CD8-positive, alpha-beta memory T cell (primary cell): Measurements from ENCODE around the gene SPCS3. TPM values are rescaled to one million over a fixed set of nuclear protein-coding genes. Genes with fewer than 3 reads are reported as not detected.

ENCODE experiments used
- CTCF ChIA-PET: fragments of 350-600 bp; sonication (Branson Sonifier 250); formaldehyde crosslinking; loops from one replicate; lab custom pipeline; 2021; ENCODE audit warnings: antibody characterized with exemption; lab: Charles Lee
- POLR2A ChIA-PET: fragments of 350-600 bp; sonication (Branson Sonifier 250); formaldehyde crosslinking; loops from one replicate; lab custom pipeline; 2021; ENCODE audit warnings: antibody characterized with exemption; lab: Charles Lee
- DNase-seq, 5 donors: peaks; one replicate each; pipeline versions ENCODE4 v3.0.0 to v3.0.0-alpha.2; 2020 to 2022; ENCODE audit warnings: mixed read lengths in 1 of 5
- H3K27ac ChIP-seq: one replicate; pipeline ENCODE4 v1.7.0; 2013; ENCODE audit warnings: low read depth, mild to moderate bottlenecking, low read length, moderate library complexity
- H3K27me3 ChIP-seq: 2 replicates; pipeline ENCODE4 v1.7.0; 2013; ENCODE audit warnings: low read length, mild to moderate bottlenecking; ENCODE audit not compliant: insufficient read depth, poor library complexity, severe bottlenecking
- H3K36me3 ChIP-seq: 2 replicates; pipeline ENCODE4 v1.7.0; 2013; ENCODE audit warnings: mild to moderate bottlenecking, low read length, moderate library complexity; ENCODE audit not compliant: insufficient read depth
- H3K4me1 ChIP-seq: 2 replicates; pipeline ENCODE4 v1.7.0; 2013; ENCODE audit warnings: mild to moderate bottlenecking, low read length, moderate library complexity; ENCODE audit not compliant: insufficient read depth
- H3K4me3 ChIP-seq: 2 replicates; pipeline ENCODE4 v1.7.0; 2013; ENCODE audit warnings: mild to moderate bottlenecking, low read length
- H3K9me3 ChIP-seq: 2 replicates; pipeline ENCODE4 v1.7.0; 2013; ENCODE audit warnings: mild to moderate bottlenecking, low read length
- H3K27ac Mint-ChIP-seq, 8 donors: one replicate each; pipeline ENCODE4 v1.8.0; 2020 to 2021; ENCODE audit warnings: mixed read lengths in 8 of 8, mild to moderate bottlenecking in 6 of 8, inconsistent platforms in 3 of 8, moderate library complexity in 3 of 8
- H3K27me3 Mint-ChIP-seq, 2 donors: one replicate each; pipeline ENCODE4 v1.8.0; 2020 to 2021; ENCODE audit warnings: mixed read lengths in 2 of 2, mild to moderate bottlenecking in 1 of 2, moderate library complexity in 1 of 2
- H3K36me3 Mint-ChIP-seq, 3 donors: one replicate each; pipeline ENCODE4 v1.8.0; 2020 to 2021; ENCODE audit warnings: mixed read lengths in 3 of 3, inconsistent platforms in 1 of 3, mild to moderate bottlenecking in 1 of 3
- H3K4me1 Mint-ChIP-seq, 3 donors: one replicate each; pipeline ENCODE4 v1.8.0; 2020 to 2021; ENCODE audit warnings: mixed read lengths in 3 of 3, inconsistent platforms in 1 of 3, mild to moderate bottlenecking in 1 of 3
- H3K4me3 Mint-ChIP-seq, 7 donors: one replicate each; pipeline ENCODE4 v1.8.0; 2020 to 2021; ENCODE audit warnings: mixed read lengths in 7 of 7, mild to moderate bottlenecking in 6 of 7, moderate library complexity in 4 of 7, inconsistent platforms in 2 of 7
- H3K9me3 Mint-ChIP-seq, 5 donors: one replicate each; pipeline ENCODE4 v1.8.0; 2020 to 2022; ENCODE audit warnings: mixed read lengths in 5 of 5, mild to moderate bottlenecking in 3 of 5, moderate library complexity in 2 of 5, inconsistent platforms in 1 of 5
- polyA plus RNA-seq: library from polyadenylated mRNA; unstranded; fragments of 300-500 nt; fragmentation: Illumina TruSeq; gene quantifications from one replicate; pipeline ENCODE4 v1.2.3, GENCODE V29; 2021
- total RNA-seq, 2 experiments: library from RNA; stranded (reverse); gene quantifications; one replicate each; pipeline ENCODE4 v1.2.3, GENCODE V29; 2021

The SPCS3 gene
- total and polyA plus RNA-seq, 3 experiments from 2014 or later: 58.8 to 180 (median 169) TPM

GRCh38 chr4:176357359-176358082, 37.8 kb downstream of the SPCS3 start:
- DNase-seq: no peak
- Histone ChIP-seq H3K9me3 (no peaks in the 10 kb centered on the region), H3K4me3 (no peak overlapping the region), H3K27ac (no peak overlapping the region), H3K27me3 (no peaks in the 10 kb centered on the region), H3K36me3 (no peaks in the 10 kb centered on the region), H3K4me1 (no peaks in the 10 kb centered on the region)
- Mint-ChIP-seq H3K27ac (no peak overlapping the region), H3K36me3 (peaks cover 0 to 13% (median 2%) of the 10 kb centered on the region in 3 donors), H3K4me1 (no peaks in the 10 kb centered on the region), H3K9me3 (peaks cover 0 to 3% (median 0%) of the 10 kb centered on the region in 5 donors), H3K27me3 (no peaks in the 10 kb centered on the region), H3K4me3 (no peak overlapping the region)
- POLR2A ChIA-PET: no interaction called here
- CTCF ChIA-PET: no interaction called here

GRCh38 chr4:176358083-176358469, 38.3 kb downstream of the SPCS3 start:
- H3K9me3 ChIP-seq: no peaks in the 10 kb centered on the region
- H3K4me3 Mint-ChIP-seq: no peak overlapping the region
- peaks cover 0 to 10% (median 2%) of the 10 kb centered on the region in 3 donors for H3K36me3 Mint-ChIP-seq
- no peak overlapping the region for H3K4me3 ChIP-seq
- no peak overlapping the region for H3K27ac Mint-ChIP-seq
- ChIA-PET CTCF (no interaction called here), POLR2A (no interaction called here)
- peaks cover 0 to 3% (median 0%) of the 10 kb centered on the region in 5 donors for H3K9me3 Mint-ChIP-seq
- no peaks in the 10 kb centered on the region for H3K36me3 ChIP-seq
- H3K4me1 Mint-ChIP-seq: no peaks in the 10 kb centered on the region
- peaks cover 0 to 2% of the 10 kb centered on the region in 2 donors for H3K27me3 Mint-ChIP-seq
- H3K27me3 ChIP-seq: no peaks in the 10 kb centered on the region
- DNase-seq: no peak
- no peak overlapping the region for H3K27ac ChIP-seq
- H3K4me1 ChIP-seq: no peaks in the 10 kb centered on the region

- Histone ChIP-seq H3K27ac (no peak overlapping the region), H3K27me3 (no peaks in the 10 kb centered on the region), H3K4me1 (no peaks in the 10 kb centered on the region), H3K4me3 (no peak overlapping the region), H3K36me3 (no peaks in the 10 kb centered on the region), H3K9me3 (no peaks in the 10 kb centered on the region)
- no peak overlapping the region for H3K4me3 Mint-ChIP-seq
- no peak overlapping the region for H3K27ac Mint-ChIP-seq
- no peaks in the 10 kb centered on the region for H3K36me3 Mint-ChIP-seq
- H3K27me3 Mint-ChIP-seq: peaks cover 0 to 2% of the 10 kb centered on the region in 2 donors
- H3K4me1 Mint-ChIP-seq: no peaks in the 10 kb centered on the region
- CTCF ChIA-PET: no interaction called here
- no peak for DNase-seq
- H3K9me3 Mint-ChIP-seq: peaks cover 0 to 7% (median 0%) of the 10 kb centered on the region in 5 donors
- POLR2A ChIA-PET: no interaction called here
These were observed 39.8 kb downstream of the SPCS3 start for GRCh38 chr4:176359590-176359989.

GRCh38 chr4:176360446-176360845, 40.7 kb downstream of the SPCS3 start:
- POLR2A ChIA-PET: no interaction called here
- H3K9me3 ChIP-seq: no peaks in the 10 kb centered on the region
- no peaks in the 10 kb centered on the region for H3K36me3 ChIP-seq
- H3K4me1 Mint-ChIP-seq: no peaks in the 10 kb centered on the region
- no peak overlapping the region for H3K4me3 ChIP-seq
- H3K27ac ChIP-seq: no peak overlapping the region
- DNase-seq: no peak
- H3K27me3 Mint-ChIP-seq: peaks cover 3 to 7% of the 10 kb centered on the region in 2 donors
- CTCF ChIA-PET: no interaction called here
- H3K27me3 ChIP-seq: no peaks in the 10 kb centered on the region
- H3K9me3 Mint-ChIP-seq: peaks cover 0 to 15% (median 6%) of the 10 kb centered on the region in 5 donors
- no peaks in the 10 kb centered on the region for H3K36me3 Mint-ChIP-seq
- H3K4me1 ChIP-seq: no peaks in the 10 kb centered on the region
- no peak overlapping the region for H3K4me3 Mint-ChIP-seq
- no peak overlapping the region for H3K27ac Mint-ChIP-seq

GRCh38 chr4:176363072-176363471, 43.3 kb downstream of the SPCS3 start:
- CTCF ChIA-PET: no interaction called here
- peaks cover 7 to 13% of the 10 kb centered on the region in 2 donors for H3K27me3 Mint-ChIP-seq

GRCh38 chr4:176367771-176368465, 48.2 kb downstream of the SPCS3 start:
- H3K27ac ChIP-seq: no peak overlapping the region
- no peak overlapping the region for H3K4me3 Mint-ChIP-seq
- no peaks in the 10 kb centered on the region for H3K4me1 Mint-ChIP-seq
- POLR2A ChIA-PET: no interaction called here
- no peaks in the 10 kb centered on the region for H3K36me3 ChIP-seq
- no peak overlapping the region for H3K4me3 ChIP-seq
- no peaks in the 10 kb centered on the region for H3K9me3 ChIP-seq
- peaks cover 4 to 34% (median 26%) of the 10 kb centered on the region in 5 donors for H3K9me3 Mint-ChIP-seq
- CTCF ChIA-PET: no interaction called here
- H3K4me1 ChIP-seq: no peaks in the 10 kb centered on the region
- H3K27ac Mint-ChIP-seq: no peak overlapping the region
- DNase-seq: no peak
- H3K27me3 Mint-ChIP-seq: peaks cover 15% of the 10 kb centered on the region in 2 donors
- H3K27me3 ChIP-seq: no peaks in the 10 kb centered on the region
- peaks cover 0 to 25% (median 4%) of the 10 kb centered on the region in 3 donors for H3K36me3 Mint-ChIP-seq

More at GRCh38 chr4:176363072-176363471, 43.3 kb downstream of the SPCS3 start:
- no peak overlapping the region for H3K4me3 ChIP-seq
- no peaks in the 10 kb centered on the region for H3K4me1 ChIP-seq
- Mint-ChIP-seq H3K9me3 (peaks cover 4 to 33% (median 26%) of the 10 kb centered on the region in 5 donors), H3K4me1 (no peaks in the 10 kb centered on the region), H3K27ac (no peak overlapping the region), H3K4me3 (no peak overlapping the region), H3K36me3 (peaks cover 0 to 17% (median 0%) of the 10 kb centered on the region in 3 donors)
- no peaks in the 10 kb centered on the region for H3K36me3 ChIP-seq
- H3K27ac ChIP-seq: no peak overlapping the region
- no peak for DNase-seq
- no peaks in the 10 kb centered on the region for H3K27me3 ChIP-seq
- POLR2A ChIA-PET: no interaction called here
- no peaks in the 10 kb centered on the region for H3K9me3 ChIP-seq

- CTCF ChIA-PET: no interaction called here
These were observed 56.4 kb downstream of the SPCS3 start for GRCh38 chr4:176376032-176376614.

GRCh38 chr4:176377780-176378179, 58.0 kb downstream of the SPCS3 start:
- Mint-ChIP-seq H3K9me3 (no peaks in the 10 kb centered on the region), H3K4me1 (no peaks in the 10 kb centered on the region), H3K4me3 (no peak overlapping the region), H3K27ac (no peak overlapping the region), H3K36me3 (no peaks in the 10 kb centered on the region), H3K27me3 (peaks cover 5 to 8% of the 10 kb centered on the region in 2 donors)
- Histone ChIP-seq H3K9me3 (no peaks in the 10 kb centered on the region), H3K36me3 (no peaks in the 10 kb centered on the region), H3K27ac (no peak overlapping the region), H3K4me3 (no peak overlapping the region), H3K4me1 (no peaks in the 10 kb centered on the region), H3K27me3 (no peaks in the 10 kb centered on the region)
- ChIA-PET CTCF (no interaction called here), POLR2A (no interaction called here)
- no peak for DNase-seq

More at GRCh38 chr4:176376032-176376614, 56.4 kb downstream of the SPCS3 start:
- peaks cover 0 to 5% (median 4%) of the 10 kb centered on the region in 3 donors for H3K36me3 Mint-ChIP-seq
- H3K27ac Mint-ChIP-seq: no peak overlapping the region
- no peaks in the 10 kb centered on the region for H3K9me3 Mint-ChIP-seq
- peaks cover 8 to 12% of the 10 kb centered on the region in 2 donors for H3K27me3 Mint-ChIP-seq
- H3K4me3 ChIP-seq: no peak overlapping the region
- no peak overlapping the region for H3K27ac ChIP-seq
- H3K4me1 ChIP-seq: no peaks in the 10 kb centered on the region
- H3K27me3 ChIP-seq: no peaks in the 10 kb centered on the region
- H3K4me3 Mint-ChIP-seq: no peak overlapping the region
- H3K9me3 ChIP-seq: no peaks in the 10 kb centered on the region
- no peaks in the 10 kb centered on the region for H3K36me3 ChIP-seq
- POLR2A ChIA-PET: no interaction called here
- no peak for DNase-seq
- no peaks in the 10 kb centered on the region for H3K4me1 Mint-ChIP-seq
